Stimulated activated CD8-positive, alpha-beta memory T cell treated with anti-CD3 and anti-CD28 coated beads, Interleukin-2, amount 100 ng/mL, for 48 hours (primary cell): Measurements from ENCODE around the gene HMGA1.
"Not testable (repeated sequence)": the region's sequence is repeated elsewhere in the genome, so short reads cannot be mapped to it uniquely, and the experiment has no call there.

Source experiments
- DNase-seq, 2 donors: peaks; one replicate each; pipeline ENCODE4 v3.0.0-alpha.2; 2020; ENCODE audit warnings: low read depth in 2 of 2

HMGA1 gene

DNA sequence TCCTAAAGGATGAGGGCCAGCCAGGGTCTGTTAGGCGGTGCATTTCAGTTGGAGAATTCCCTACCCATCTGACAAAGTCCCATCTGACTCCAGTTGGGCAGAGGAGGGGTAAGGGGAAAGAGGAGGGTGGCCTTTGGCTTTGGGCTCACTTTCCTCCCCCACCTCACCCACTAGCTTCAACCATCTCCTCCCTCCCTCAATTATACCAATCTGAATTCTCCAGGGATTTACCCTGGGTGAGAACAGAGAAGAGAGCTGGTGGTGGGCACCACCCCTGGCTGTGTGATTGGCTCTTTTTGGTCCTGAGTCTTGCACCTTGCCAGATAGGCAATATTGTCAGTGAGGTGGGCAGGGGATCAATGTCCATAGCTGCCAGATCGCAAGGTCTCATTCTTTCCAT is 3.2 kb downstream of the HMGA1 start:
- no peak for DNase-seq

DNA sequence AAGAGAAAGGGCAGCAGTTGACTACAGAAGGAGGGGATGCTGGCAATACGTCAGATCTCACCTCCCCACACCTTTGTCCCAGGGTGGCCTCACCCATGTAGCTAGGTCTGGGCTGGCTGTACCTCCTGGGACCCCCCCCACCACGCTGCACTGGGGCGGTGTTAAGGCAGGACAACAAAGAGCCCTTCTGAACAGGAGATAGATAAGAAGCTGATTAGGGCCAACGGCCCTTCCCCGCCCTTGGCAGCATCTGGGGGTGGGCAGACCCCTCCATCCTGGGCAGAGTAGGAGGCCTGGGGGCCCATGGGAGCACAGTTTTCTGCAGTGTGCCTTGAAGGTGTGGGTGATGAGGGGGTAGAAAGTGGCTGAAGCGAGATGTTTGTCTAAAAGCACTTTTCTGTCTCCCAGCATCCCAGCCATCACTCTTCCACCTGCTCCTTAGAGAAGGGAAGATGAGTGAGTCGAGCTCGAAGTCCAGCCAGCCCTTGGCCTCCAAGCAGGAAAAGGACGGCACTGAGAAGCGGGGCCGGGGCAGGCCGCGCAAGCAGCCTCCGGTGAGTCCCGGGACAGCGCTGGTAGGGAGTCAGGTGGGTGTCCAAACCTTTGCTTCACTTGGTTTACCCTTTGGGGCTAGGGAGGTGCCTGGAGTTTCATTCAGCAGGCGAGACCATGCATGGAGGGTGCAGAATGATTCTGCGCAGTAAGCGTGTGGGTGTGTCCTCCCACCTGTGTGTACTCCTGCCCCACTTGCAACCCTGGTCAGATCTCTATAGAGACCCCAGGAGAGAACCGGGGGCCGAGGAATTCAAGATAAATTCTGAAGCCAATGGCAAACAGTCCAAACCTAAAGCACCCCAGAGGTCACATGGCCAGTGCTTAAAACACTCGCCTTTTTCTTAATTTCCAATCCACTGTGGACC is 3.9 kb downstream of the HMGA1 start:
- DNase-seq = no peak

DNA sequence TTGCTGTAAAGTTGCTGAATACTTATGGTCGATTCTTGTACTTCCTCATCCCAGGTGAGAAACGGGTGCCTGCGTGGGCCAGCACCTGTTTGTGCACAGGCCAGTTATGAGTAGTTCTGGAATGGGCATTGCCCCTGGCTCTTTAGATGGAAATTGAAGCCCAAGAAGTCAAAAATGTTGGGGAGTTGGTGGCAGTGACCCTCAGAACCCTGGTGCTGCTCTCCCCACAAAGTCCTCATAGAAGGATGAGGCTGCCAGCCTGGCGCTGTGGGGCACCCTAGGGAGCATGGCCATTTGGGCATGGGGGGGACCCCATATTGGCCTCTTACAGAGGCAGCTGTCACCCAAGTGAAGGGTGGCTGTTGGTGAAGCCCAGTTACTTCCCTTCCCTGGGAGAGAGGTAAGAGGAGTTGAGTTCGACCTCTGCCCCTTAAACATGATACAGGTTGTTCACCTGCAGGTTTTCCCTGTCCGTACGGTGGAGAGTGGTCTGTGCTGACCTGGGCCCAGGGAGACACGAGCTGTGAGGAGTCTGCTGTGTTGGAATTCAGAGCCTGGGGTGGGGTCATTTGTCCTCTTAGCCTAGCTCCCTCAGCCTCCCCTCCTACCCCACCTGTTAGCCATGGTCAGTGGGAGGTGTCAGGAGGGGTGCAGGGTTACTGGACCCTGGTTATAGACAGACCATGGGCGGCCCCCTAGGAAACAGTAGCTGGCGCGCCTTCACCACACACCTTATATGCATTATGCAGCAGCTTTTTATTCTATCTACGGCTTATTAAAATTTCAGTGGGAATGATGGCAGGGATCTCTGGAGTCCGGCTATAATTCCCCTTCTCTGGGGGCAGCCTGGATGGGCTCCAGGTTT is 4.9 kb downstream of the HMGA1 start:
- DNase-seq = no peak

DNA sequence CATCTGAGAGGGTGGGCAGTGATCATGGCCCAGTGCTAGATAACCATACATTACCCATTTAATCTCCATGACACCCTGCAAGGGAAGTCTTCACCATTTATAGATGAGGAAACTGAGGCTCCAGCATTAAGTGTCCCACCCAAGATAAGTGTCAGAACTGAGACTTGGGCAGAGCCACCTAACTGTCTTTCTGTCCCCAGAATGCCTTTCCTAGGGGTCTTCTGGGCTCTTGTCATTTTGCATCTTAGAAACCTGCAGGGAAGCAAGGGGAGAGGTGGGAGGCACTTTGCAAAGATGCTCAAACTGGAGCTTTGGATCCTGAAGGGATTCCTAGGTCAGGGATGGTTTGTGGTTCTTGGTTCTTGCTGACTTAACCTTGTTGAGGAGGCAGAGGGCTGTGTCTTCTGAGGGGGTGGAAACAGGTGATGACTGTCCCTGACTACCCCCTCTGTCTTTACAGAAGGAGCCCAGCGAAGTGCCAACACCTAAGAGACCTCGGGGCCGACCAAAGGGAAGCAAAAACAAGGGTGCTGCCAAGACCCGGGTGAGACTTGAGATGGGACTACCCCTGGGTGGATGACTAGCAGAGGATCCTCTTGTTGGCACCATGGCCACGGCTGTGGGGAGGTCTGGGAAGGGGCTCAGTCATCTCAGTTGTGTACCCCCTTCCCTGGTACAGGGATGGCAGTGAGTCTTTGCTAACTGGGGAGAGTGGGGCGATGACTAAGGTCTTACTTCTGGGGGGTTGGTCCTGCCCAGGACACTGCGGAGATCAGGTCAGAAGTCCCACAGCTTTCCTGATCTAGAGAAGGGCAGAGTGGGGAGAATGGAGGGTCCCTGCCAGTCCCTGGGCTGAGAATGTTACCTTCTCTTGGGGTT is 5.8 kb downstream of the HMGA1 start:
- no peak for DNase-seq

DNA sequence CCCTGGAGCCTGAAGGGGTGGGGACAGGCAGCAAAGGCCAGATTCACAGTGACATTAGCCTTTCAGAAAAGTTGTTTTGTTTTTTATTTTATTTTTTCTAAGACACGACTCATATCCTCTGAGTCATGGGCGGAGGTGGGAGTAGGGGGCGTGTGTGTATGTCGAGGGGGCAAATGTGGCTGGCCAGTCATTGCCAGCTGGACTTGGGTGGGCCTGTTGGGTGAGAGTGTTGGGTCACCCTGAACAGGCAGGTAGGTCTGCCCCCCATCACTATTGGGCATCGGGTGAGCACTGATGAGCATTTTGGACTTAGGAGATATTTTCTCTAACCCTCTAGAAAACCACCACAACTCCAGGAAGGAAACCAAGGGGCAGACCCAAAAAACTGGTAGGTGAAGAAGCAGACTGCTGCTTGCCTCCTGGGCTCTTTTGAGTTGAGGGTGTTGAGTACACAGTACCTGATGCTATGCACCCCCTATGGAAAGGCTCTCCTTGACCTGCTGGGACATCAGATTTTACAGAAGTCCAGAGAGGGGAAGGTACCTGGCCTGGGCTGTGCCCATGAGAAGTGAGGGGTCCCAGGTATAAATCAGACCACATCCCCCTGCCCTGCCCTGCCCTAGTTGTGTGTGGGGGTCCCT is 6.6 kb downstream of the HMGA1 start:
- no peak for DNase-seq

DNA sequence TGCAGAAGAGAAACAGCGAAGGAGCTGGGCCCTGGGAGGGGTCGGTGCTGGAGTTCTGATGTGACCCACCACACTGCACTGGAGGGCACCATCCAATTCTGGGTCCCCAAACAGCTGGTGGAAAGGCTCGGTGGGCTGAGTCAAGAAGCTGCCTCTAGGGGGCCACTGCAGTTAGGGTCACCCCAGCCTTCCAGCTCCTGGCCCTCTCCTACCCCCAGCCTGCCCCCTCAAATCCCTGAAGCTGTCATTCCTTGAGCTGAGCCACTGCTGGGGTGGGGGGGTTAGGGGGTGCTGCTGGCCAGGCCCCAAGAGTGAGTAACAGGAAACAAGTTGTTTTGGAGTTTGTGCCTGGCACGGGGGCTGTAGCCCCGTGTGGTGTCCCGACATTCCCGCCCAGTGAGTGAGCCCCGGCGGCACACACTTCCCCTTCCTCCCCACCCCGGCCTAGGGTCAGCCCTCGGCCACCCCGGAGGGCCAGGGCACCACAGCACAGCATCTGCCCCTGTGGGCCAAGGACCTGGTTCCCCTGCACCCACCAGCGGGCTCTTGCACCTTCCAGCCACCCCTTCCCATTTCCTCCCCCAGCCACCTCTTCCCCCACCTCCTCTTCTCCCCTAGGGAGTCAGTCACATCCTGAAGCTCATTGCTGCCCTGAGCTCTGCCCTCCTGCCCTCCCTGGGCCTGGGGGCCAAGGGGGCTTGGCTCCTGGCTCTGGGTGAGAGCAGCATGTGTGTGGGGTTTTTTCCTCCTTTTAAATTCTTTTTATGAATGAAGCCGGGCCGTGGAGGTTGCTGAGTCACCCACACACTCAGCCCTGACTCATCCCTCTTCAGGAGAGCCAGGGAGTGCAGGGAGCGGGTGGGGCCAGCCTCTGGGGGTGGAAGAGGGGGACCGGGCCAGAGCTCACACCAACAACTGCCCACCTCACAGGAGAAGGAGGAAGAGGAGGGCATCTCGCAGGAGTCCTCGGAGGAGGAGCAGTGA is 7.5 kb downstream of the HMGA1 start:
- DNase-seq = peak in 1 of 2 donors; percentile 67

DNA sequence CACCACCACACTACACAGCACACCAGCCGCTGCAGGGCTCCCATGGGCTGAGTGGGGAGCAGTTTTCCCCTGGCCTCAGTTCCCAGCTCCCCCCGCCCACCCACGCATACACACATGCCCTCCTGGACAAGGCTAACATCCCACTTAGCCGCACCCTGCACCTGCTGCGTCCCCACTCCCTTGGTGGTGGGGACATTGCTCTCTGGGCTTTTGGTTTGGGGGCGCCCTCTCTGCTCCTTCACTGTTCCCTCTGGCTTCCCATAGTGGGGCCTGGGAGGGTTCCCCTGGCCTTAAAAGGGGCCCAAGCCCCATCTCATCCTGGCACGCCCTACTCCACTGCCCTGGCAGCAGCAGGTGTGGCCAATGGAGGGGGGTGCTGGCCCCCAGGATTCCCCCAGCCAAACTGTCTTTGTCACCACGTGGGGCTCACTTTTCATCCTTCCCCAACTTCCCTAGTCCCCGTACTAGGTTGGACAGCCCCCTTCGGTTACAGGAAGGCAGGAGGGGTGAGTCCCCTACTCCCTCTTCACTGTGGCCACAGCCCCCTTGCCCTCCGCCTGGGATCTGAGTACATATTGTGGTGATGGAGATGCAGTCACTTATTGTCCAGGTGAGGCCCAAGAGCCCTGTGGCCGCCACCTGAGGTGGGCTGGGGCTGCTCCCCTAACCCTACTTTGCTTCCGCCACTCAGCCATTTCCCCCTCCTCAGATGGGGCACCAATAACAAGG is 8.5 kb downstream of the HMGA1 start:
- not testable (repeated sequence) for DNase-seq

DNA sequence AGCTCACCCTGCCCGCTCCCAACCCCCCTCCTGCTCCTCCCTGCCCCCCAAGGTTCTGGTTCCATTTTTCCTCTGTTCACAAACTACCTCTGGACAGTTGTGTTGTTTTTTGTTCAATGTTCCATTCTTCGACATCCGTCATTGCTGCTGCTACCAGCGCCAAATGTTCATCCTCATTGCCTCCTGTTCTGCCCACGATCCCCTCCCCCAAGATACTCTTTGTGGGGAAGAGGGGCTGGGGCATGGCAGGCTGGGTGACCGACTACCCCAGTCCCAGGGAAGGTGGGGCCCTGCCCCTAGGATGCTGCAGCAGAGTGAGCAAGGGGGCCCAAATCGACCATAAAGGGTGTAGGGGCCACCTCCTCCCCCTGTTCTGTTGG is 9.1 kb downstream of the HMGA1 start:
- not testable (repeated sequence) for DNase-seq

DNA sequence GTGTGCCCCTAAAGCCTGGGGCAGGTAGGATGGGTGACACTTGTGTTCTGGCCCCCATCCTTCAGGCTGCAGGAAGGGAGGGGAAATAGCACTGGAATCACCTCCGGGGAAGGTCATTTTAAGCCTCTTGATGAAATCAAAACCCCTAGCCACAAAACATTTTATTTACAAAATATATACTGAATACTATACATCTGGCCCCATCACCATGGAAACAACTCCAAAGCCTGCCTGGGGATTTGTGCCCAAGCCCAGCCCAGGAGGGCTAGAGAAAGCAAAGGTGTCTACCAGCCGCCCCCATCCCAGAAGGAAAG is 9.5 kb downstream of the HMGA1 start:
- no peak for DNase-seq

DNA sequence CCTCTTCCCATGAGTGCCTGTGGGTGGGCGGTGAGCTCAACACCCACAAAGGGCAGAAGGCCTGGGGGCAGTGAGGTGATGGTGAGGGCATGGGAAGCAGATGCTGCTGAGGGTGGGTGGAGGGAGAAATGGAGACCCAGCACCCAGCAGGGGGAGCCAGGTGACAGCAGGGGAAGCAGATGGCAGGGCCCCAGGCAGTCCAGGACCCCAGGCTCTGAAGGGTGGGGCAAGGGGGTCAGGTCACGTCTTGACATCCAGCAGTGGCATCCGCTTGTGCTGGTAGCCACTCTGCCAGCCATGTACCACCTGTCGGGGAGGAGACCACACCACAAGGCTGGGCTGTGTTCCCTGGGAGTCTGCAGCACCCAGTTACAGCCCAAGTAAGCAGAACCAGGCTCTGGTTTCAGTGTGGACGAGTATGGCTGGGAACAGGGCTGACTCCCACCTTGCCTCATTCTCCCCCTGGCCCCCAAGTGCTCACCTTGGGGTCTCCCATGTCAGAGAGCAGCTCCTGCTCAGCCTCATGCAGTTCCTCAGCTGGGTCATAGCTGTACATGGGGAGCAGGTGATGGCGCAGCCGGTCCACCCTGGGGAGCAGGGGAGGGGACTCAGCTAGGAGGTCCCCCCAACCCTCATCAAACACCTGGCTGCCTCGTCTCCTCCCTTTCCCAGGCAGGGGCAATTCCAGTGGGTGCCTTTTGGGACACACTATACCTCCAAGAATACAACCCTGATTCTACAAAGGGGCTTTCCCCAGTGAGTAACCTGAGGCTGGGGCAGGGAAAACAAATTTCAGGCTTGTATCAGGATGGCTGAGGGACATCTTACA is 10.1 kb downstream of the HMGA1 start:
- no peak for DNase-seq

DNA sequence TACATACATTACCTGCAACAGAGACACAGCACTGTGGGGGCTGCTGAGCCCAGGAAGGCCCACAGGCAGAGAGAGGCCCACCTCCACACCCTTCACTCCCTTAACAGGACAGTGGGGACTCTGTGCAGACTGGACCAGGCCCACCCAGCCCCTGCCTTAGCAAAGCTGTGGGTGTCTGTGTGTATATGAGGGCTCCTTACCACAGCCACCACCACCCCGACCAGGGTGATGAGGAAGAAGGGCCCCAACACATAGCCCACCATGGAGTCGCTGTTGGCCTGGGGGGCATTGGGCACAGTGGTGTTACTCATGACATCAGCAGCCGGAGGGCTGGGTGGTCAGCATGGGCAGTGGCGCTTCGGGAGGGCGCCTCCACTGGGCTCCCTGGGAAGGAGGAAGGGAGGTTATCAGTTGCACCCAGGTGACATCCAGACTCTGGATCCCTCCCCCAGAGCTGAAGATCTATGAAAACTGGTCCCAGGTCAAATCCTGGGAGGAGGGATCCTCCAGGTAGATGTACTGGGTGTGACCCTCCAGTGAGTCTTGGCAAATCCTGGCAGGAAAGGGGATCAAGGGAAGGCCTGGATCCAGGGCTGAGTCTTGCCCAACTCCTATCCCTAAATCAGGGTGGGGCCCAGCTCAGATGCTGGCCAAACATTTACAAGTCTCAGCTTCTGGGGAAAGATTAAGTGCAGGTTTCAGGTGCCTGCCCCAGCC is 11.0 kb downstream of the HMGA1 start:
- DNase-seq = no peak

DNA sequence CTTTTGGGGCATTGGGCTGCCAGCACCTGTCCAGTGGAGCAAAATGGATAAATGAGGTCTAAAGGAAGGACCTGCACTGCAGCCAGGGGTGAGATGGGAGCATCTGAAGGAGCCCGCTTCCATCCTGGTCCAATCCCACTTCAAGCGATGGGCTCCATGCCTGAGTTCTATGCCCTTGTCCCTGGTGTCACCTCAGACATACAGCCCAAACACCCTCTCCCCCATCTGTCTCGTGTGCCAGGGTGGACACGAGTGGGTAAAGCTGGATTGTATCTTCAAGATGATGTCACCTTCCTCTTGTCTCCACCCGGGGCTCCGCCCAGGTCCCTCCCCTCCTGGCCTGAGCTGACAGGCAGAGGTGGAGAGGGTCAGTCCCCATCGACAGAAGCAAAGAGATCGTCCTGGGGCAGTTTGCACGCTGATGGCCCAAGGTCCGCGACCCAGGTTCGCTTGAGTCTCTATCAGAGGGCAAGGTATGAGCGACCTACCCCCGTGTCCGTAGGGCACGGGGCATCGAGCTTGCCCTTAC is 11.6 kb downstream of the HMGA1 start:
- no peak for DNase-seq

DNA sequence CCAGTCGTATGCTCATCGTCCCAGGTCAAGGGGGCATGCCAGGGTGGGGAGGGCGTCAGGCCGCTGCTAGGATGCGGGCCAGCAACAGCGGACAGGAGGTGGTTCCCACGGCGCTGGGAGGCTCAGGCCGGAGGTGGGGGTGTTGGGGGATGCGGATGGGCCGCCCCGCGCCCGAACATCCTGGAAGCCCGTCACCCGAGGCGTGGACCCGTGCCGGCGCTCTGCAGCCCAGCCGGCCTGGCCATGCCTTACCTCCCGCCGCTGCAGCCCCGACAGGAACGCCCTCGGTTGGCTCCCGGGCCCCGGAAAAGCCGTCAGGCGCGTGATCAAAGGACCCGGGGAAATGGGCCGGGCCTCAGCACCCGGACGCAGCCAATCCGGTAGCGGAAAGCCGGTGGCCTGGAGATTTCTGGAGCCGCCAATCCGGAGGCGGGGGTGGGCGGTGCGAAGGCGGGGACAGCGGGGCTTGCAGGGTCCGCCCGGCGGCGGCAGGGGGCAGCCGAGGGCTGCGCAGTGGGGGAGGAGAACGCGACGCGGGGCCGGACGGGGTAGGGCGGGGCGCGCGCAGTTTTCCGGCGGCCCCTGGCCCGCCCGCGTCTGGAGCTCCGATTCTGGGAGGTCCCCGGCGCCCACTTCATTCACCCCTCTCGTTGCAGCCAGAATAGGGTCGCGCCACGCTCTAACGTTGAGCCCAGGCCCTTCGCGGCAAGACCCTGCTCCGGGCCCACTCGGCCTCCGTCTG is 12.2 kb downstream of the HMGA1 start, which contains the start of gene SMIM29:
TSS of gene SMIM29 (minus strand) at position 280 of the 742 bp plus-strand sequence. CDS start 1,215 bp downstream, outside the sequence.
- peak; percentile 96 to 97 for DNase-seq

DNA sequence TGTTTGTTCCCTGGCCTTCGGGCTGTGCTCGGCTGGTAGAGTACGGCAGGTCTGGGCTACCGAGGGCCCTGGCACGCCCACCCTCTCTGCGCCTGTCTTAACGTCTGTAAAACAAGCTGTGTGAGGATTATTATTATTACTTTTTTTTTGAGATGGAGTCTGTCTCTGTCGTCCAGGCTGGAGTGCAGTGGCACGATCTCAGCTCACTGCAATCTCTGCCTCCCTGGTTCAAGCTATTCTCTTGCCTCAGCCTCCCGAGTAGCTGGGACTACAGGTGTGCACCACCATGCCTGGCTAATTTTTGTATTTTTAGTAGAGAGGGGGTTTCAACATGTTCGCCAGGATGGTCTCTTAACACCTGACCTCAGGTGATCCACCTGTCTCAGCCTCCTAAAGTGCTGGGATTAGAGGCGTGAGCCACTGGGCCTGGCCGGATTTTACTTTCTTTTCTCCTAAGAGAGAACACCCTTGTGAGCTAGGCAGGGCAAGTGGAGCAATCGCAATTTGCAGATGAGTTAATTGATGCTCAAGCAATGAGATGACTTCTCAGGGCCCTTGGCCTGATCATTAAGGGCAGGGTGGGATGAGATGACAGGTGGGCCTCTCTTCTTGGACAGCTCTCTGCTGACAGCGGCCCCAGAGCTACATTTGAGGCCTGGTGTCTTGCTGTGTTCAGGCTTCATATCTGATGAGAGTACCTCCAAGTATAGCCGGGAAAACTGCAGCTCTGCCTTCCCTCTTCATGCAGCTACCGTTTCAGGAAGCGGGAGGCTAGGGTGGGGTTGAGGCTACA is 13.0 kb downstream of the HMGA1 start:
- DNase-seq = no peak

DNA sequence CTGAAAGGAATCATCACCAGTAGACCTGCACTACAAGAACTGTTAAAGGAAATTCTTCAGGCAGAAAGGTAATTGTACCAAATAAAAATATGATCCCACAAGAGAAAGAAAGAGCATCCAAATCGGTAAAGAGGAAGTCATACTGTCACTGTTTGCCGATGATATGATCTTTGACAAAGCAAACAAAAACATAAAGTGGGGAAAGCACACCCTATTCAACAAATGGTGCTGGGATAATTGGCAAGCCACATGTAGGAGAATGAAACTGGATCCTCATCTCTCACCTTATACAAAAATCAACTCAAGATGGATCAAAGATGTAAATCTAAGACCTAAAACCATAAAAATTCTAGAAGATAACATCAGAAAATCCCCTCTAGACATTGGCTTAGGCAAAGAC is 15.7 kb downstream of the HMGA1 start:
- DNase-seq = not testable (repeated sequence)

DNA sequence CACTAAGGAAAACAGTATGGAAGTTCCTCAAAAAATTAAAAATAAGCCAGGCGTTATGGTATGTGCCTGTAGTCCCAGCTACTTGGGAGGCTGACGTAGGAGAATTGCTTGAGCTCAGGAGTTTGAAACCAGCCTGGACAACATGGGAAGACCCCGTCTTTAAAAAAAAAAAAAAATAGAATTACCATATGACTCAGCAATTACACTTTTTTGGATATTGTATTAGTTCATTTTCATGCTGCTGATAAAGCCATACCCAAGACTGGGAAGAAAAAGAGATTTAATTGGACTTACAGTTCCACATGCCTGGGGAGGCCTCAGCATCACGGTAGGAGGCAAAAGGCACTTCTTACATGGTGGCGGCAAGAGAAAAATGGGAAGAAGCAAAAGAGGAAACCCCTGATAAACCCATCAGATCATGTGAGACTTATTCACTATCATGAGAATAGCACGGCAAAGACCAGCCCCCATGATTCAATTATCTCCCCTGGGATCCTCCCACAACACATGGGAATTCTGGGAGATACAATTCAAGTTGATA is 22.9 kb downstream of the HMGA1 start:
- DNase-seq = no peak
